GM10266 (cell line): ENCODE results near the gene TCP11.

ENCODE experiments used
- DNase-seq: peaks from one replicate; pipeline ENCODE4 v3.0.0; 2012; ENCODE audit errors: extremely low spot score
- CTCF ChIP-seq: IDR thresholded peaks from 2 replicates; pipeline ENCODE4 v1.5.1; 2012; ENCODE audit warnings: mild to moderate bottlenecking, low read depth; ENCODE audit not compliant: control insufficient read depth, insufficient read depth; ENCODE audit errors: missing control alignments

The TCP11 gene

GRCh38 chr6:35086636-35087360 is 54.3 kb downstream of the TCP11 start:
- DNase-seq = no peak
- no peak for TF ChIP-seq CTCF

GRCh38 chr6:35086282-35086632 is 54.9 kb downstream of the TCP11 start:
- DNase-seq = no peak
- TF ChIP-seq CTCF = no peak

- no peak for DNase-seq
- no peak for TF ChIP-seq CTCF
Measured at GRCh38 chr6:35085359-35086281, 55.5 kb downstream of the TCP11 start.

- no peak for DNase-seq
- TF ChIP-seq CTCF = no peak
Measured at GRCh38 chr6:35084511-35085203, 56.5 kb downstream of the TCP11 start.

GRCh38 chr6:35084041-35084491 is 57.1 kb downstream of the TCP11 start:
- TF ChIP-seq CTCF = no peak
- no peak for DNase-seq

GRCh38 chr6:35083507-35083906 is 57.6 kb downstream of the TCP11 start:
- DNase-seq = no peak
- no peak for TF ChIP-seq CTCF
